Measurements from ENCODE around the gene UBXN2A. TPM values are rescaled to one million over a fixed set of nuclear protein-coding genes. Genes with fewer than 3 reads are reported as not detected.

UBXN2A gene
- total RNA-seq, 1 donor from 2014 or later, result 18.5 TPM

DNA sequence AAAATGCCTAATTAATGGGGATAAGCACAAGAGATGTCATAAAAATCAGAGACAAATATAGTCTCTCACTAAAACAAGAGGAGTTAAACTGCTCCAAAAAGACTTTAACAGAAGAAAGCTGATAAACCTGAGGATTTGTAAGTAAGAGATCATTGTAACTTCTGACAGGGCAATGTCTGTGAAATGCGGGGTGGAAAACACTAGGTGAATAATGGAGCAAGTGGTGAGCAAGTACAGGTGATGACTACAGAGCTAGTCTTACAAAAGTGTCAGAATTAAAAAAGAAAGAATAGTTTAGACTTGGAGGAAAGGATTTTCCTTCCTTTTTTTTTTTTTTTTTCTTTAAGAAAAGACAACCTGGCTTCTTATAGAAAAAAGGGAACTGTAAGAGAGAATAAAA is 36.0 kb upstream of the UBXN2A start:
- TF ChIP-seq, protein P1, sequence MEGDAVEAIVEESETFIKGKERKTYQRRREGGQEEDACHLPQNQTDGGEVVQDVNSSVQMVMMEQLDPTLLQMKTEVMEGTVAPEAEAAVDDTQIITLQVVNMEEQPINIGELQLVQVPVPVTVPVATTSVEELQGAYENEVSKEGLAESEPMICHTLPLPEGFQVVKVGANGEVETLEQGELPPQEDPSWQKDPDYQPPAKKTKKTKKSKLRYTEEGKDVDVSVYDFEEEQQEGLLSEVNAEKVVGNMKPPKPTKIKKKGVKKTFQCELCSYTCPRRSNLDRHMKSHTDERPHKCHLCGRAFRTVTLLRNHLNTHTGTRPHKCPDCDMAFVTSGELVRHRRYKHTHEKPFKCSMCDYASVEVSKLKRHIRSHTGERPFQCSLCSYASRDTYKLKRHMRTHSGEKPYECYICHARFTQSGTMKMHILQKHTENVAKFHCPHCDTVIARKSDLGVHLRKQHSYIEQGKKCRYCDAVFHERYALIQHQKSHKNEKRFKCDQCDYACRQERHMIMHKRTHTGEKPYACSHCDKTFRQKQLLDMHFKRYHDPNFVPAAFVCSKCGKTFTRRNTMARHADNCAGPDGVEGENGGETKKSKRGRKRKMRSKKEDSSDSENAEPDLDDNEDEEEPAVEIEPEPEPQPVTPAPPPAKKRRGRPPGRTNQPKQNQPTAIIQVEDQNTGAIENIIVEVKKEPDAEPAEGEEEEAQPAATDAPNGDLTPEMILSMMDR (IDR thresholded peaks at IDR 0.05; ENCODE audit: borderline replicate concordance), result no peak
- peaks cover 42% of the 10 kb centered on the region for H3K4me1 ChIP-seq
- no peaks in the 10 kb centered on the region for H3K27me3 ChIP-seq (ENCODE audit: low read depth)
- H3K27ac ChIP-seq (replicated peaks), result no peak overlapping the region
- no peak for DNase-seq
- intact Hi-C loops (cut with micrococcal nuclease), result no loop called here
- no peak overlapping the region for H3K4me3 ChIP-seq
- H3K36me3 ChIP-seq, result no peaks in the 10 kb centered on the region
- H3K9me3 ChIP-seq (replicated peaks), result no peaks in the 10 kb centered on the region

DNA sequence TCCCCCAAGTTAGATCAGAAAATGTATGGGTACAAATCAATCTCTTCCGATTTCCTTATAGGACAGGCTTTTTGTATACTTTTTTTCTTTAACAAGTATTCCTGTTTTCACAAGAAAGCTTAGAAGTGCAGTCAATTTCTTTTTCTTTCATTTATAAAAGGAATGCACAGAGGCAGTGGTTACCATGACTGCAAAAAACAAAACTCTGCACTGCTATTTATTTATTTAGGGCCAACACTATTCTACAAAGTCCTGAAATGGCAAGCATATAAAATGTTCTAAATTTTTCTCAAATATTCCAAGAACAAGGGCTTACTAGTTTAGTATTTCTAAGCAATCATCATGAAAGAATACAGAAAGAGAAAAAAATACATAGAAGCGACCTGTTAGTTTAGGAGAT is 35.6 kb upstream of the UBXN2A start:
- Histone ChIP-seq H3K9me3 (replicated peaks) (no peaks in the 10 kb centered on the region), H3K4me1 (peaks cover 42% of the 10 kb centered on the region), H3K27ac (replicated peaks) (no peak overlapping the region), H3K36me3 (no peaks in the 10 kb centered on the region), H3K4me3 (no peak overlapping the region), H3K27me3 (ENCODE audit: low read depth) (no peaks in the 10 kb centered on the region)
- no peak for DNase-seq
- intact Hi-C loops (cut with micrococcal nuclease), result no loop called here
- TF ChIP-seq, protein P1 (IDR thresholded peaks at IDR 0.05; ENCODE audit: borderline replicate concordance), result no peak

DNA sequence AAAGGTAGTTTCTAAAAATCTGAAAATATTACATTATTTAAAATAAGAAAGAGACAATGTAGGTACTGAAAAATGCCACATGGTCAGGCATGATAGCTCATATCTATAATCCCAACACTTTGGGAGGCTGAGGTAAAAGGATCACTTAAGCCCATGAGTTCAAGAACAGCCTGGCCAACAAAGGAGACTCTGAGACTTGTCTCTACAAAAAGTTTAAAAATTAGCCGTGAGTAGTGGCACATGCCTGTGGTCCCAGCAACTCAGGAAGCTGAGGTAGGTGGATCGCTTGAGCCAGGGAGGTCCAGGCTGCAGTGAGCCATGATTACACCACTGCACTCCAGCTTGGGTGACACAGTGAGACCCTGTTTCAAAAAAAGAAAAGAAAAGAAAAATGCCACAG is 35.1 kb upstream of the UBXN2A start:
- Histone ChIP-seq H3K27me3 (ENCODE audit: low read depth) (no peaks in the 10 kb centered on the region), H3K27ac (replicated peaks) (no peak overlapping the region), H3K36me3 (no peaks in the 10 kb centered on the region), H3K4me1 (peaks cover 42% of the 10 kb centered on the region), H3K4me3 (no peak overlapping the region), H3K9me3 (replicated peaks) (no peaks in the 10 kb centered on the region)
- TF ChIP-seq, protein P1 (IDR thresholded peaks at IDR 0.05; ENCODE audit: borderline replicate concordance), result no peak
- DNase-seq, result no peak
- intact Hi-C loops (cut with micrococcal nuclease), result no loop called here

DNA sequence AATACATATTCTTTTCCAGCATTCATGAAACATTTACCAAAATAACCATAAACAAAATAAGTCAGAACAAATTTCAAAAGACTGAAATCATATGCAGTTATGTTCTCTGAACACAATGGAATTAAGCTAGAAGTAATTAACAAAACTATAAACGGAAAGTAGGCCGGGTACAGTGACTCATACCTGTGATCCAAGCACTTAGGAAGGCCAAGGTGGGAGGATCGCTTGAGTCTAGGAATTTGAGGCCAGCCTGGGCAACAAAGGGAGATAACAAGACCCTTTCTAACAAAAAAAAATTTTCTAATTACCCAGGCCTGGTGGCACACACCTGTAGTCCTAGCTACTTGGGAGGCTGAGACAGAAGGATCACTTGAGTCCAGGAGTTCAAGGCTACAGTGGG is 28.2 kb upstream of the UBXN2A start:
- H3K4me3 ChIP-seq, result no peak overlapping the region
- no peaks in the 10 kb centered on the region for H3K36me3 ChIP-seq
- H3K4me1 ChIP-seq, result peaks cover 28% of the 10 kb centered on the region
- no peak overlapping the region for H3K27ac ChIP-seq (replicated peaks)
- H3K9me3 ChIP-seq (replicated peaks), result no peaks in the 10 kb centered on the region
- no peaks in the 10 kb centered on the region for H3K27me3 ChIP-seq (ENCODE audit: low read depth)
- TF ChIP-seq, protein P1 (IDR thresholded peaks at IDR 0.05; ENCODE audit: borderline replicate concordance), result no peak
- intact Hi-C loops (cut with micrococcal nuclease), result no loop called here
- no peak for DNase-seq

DNA sequence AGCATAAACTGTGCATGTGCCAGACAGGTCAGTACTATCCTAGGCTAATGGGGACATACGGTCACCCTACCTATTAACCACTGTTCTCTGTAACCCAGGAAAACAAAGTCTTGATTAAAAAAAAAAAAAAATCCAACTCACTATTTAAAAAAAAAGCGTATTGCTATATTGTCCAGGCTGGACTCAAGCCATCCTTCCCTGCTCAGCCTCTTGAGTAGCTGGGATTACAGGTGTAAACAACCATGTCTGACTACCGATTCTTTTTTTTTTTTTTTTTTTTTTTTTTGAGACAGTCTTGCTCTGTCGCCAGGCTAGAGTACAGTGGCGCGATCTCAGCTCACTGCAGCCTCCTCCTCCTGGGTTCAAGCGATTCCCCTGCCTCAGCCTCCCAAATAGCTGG is 24.9 kb upstream of the UBXN2A start:
- Histone ChIP-seq H3K27ac (replicated peaks) (no peak overlapping the region), H3K36me3 (no peaks in the 10 kb centered on the region), H3K4me1 (peaks cover 41% of the 10 kb centered on the region), H3K4me3 (no peak overlapping the region), H3K27me3 (ENCODE audit: low read depth) (no peaks in the 10 kb centered on the region), H3K9me3 (replicated peaks) (no peaks in the 10 kb centered on the region)
- TF ChIP-seq, protein P1 (IDR thresholded peaks at IDR 0.05; ENCODE audit: borderline replicate concordance), result no peak
- no peak for DNase-seq
- intact Hi-C loops (cut with micrococcal nuclease), result no loop called here

Data from left ventricle myocardium inferior (tissue), 1 donor.